Nucleus accumbens (tissue), 56 donors: ENCODE results near the gene FOXK1.
"Not testable (repeated sequence)": the region's sequence is repeated elsewhere in the genome, so short reads cannot be mapped to it uniquely, and the experiment has no call there.

ENCODE experiments used
- DNase-seq, 56 donors: peaks; one replicate each; lab custom pipeline; 2025; lab: John Stamatoyannopoulos, UW

The FOXK1 gene

DNA sequence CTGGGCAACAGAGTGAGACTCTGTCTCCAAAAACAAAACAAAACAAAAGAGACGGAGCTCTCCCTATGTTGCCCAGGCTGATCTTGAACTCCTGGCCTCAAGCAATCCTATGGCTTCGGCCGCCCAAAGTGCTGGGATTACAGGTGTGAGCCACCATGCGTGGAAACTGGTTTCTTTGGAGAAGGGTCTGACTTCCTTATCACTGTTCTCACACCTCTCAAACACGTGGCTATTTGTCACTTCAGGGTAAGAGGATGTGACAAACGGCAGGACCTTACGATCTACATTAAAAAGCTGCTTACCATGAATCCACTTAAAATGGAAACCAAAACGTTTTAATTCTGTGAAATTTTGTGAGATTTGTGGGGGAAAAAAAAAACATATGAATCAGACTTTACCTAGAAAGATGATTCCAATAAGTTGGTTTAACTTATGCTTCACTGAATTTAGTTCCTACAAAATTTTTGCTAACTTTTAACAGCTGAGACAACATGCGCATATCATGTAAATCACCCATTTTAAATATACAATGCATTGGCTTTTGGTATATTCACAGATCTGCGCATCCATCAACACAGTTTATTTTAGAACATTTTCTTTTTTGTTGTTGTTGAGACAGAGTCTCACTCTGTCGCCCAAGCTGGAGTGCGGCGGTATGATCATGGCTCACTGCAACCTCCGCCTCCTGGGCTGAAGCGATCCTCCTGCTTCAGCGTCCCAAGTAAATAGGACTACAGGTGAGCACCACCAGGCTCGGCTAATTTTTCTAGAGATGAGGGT, 18.7 kb upstream of the FOXK1 start:
- DNase-seq, result no peak

GRCh38 chr7:4665661-4666060, 16.4 kb upstream of the FOXK1 start:
- DNase-seq, result no peak

GRCh38 chr7:4667776-4668509, 14.2 kb upstream of the FOXK1 start:
- DNase-seq, result no peak

DNA sequence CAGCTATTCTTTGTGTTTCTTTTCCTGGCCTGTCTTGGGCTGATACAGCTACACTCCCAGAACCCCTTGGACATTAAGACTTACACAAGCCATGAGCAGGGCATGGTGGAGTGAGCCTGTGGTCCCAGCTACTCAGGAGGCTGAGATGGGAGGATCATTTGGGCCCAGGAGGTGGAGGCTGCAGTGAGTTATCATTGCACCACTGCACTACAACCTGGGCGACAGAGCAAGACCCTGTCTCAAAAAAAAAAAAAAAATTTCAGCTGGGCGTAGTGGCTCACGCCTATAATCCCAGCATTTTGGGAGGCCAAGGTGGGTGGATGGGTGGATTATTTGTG, 13.6 kb upstream of the FOXK1 start:
- DNase-seq, result no peak

DNA sequence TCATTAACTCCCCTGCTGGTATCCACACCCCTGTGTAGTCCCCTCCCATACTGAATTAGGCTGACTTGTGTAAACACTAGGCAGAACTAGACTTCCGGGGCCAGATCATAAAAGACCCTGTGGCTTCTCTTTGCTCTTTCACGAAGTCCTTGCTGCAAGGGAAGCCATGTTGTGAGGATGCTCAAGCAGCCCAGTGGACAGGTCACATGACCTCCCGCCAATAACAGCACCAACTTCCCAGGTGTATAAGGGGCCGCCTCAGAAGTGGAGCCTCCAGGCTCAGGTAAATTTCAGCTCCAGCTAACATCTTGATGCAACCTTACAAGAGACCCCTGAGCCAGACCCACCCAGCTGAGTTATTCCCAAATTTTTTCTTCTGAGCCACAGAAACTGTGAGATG, 11.3 kb upstream of the FOXK1 start:
- no peak for DNase-seq

DNA sequence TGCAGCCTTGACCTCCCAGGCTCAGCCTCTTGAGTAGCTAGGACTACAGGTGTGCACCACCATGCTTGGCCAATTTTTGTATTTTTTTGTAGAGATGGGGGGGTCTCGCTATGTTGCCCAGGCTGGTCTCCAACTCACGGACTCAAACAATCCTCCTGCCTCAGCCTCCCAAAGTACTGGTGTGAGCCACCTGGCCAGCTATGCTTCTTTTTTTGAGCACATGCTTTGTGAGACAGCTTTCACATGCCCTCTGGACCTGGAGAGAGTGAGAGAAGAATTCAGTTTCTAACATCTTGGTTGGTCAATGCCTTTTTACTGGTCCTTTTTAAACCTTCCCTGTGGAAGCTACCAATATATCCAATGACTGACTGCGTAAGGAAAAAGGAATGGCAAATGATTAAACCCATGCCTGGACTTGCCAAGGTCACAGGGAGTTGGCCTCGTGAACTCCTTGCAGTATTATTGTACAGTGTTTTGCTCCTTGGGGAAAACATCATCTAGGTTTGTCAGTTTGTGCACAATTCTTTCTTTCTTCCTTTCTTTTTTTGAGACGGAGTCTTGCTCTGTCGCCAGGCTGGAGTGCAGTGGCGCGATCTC, 6.2 kb upstream of the FOXK1 start:
- no peak for DNase-seq

DNA sequence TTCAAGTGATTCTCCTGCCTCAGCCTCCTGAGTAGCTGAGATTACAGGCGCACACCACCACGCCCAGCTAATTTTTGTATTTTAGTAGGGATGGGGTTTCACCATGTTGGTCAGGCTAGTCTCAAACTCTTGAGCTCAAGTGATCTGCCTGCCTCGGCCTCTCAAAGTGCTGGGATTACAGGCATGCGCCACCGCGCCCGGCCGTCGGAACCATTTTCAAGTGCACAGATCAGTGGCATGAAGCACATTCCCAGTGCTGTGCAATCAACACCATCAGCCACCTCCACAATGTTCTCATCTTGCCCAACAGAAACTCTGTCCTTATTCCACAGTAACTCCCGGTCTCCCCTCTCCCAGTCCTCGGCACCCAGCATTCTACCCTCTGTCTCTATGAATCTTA, 4.6 kb upstream of the FOXK1 start:
- DNase-seq, result not testable (repeated sequence)

- DNase-seq, result peak in 1 of 56 donors; percentile 24
Measured at GRCh38 chr7:4681218-4681851, 760 bp upstream of the FOXK1 start.

DNA sequence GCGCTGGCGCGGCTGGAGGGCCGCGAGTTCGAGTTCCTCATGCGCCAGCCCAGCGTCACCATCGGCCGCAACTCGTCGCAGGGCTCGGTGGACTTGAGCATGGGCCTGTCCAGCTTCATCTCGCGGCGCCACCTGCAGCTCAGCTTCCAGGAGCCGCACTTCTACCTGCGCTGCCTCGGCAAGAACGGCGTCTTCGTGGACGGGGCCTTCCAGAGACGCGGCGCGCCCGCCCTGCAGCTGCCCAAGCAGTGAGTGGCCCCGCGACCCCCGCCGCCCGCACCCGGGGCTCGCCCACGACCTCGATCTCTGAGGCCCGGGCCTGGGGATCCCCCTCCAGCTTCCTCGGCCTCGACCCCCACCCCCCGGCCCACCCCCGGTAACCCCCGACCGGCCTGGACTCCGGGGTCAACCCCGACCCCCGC, 537 bp downstream of the FOXK1 start:
- DNase-seq, result peak in 15 of 56 donors; percentile 10 to 41 (median 25)

- peak in 6 of 56 donors; percentile 10 to 36 (median 20) for DNase-seq
Measured at GRCh38 chr7:4683043-4683883, 1.2 kb downstream of the FOXK1 start.

DNA sequence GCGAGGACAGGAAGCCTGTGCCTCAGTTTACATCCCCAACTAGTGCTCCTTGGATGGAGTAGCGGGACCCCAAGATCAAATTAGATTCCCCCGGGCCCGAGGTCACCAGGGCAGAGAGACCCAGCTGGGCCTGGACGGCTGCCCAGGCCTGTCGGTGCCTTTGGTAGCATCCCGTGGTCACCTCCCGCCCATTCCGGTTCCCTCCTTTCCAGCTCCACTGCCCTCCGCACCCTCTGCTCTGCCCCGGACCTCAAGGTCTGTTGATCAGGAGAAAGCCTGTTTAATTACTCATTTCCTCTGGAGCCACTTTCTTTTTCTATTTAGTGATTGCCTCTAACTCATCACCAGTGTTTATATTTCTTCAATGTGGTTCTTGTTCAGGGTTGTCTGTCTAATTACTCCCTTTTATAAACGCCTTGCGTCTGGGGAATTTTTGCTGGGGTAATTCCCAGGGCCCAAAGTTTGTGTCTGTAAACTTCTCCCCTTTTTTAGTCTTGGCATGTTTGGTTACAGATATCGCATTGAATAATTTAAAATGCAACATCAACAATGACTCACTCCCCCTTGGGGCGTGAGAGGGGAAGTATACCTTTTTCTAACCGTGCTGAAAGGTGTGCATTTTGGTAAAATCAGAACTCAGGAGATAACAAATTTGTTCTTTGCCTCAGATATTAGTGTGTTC, 1.9 kb downstream of the FOXK1 start:
- DNase-seq, result peak in 27 of 56 donors; percentile 14 to 66 (median 29)

DNA sequence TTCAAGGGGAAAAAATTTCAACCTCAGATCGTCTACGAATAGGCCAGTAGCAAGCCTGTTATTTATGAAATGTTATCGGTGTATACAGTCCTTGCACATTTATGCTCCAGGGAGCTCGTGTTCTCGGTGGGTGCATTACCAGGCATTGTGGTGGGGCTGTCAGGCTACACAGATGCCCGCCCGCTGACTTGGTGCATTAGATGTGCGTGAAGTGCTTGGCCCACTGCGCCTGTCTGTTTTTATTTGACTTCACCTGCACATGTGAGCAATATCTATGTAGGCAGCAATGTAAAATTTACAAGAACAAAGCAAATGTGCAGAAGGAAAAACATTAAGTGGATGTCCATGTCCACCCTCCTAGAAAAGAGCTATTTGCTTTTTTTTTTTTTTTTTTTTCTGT, 2.8 kb downstream of the FOXK1 start:
- no peak for DNase-seq

DNA sequence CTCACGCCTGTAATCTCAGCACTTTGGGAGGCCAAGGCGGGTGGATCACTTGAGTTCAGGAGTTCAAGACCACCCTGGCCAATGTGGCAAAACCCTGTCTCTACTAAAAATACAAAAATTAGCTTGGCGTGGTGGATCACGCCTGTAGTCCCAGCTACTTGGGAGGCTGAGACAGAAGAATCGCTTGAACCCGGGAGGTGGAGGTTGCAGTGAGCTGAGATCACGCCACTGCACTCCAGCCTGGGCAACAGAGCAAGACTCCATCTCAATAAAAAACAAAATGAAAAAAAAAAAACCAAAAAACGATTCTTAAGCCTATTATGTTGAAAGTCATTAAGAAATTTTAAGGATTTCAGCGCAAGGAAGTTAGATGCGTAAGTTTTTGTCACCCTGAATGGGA, 3.6 kb downstream of the FOXK1 start:
- DNase-seq, result not testable (repeated sequence)

DNA sequence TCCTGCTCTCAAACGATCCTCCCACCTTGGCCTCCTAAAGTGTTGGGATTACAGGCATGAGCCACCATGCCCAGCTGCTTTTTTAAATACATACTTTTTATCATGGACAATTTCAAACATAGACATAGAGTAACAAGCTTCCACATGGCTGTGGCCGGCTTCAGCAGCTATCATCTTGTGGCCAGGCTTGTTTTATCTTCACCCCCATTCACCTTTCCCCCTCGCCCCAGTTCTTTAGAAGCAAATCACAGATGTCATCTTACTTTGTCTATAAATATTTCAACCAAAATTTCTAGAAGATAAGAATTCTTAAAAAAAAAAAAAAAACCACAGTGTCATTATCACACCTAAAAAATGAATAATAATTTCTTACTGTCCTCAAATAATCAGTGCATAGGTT, 5.9 kb downstream of the FOXK1 start:
- DNase-seq, result no peak

- no peak for DNase-seq
Measured at GRCh38 chr7:4689151-4689550, 7.1 kb downstream of the FOXK1 start.

DNA sequence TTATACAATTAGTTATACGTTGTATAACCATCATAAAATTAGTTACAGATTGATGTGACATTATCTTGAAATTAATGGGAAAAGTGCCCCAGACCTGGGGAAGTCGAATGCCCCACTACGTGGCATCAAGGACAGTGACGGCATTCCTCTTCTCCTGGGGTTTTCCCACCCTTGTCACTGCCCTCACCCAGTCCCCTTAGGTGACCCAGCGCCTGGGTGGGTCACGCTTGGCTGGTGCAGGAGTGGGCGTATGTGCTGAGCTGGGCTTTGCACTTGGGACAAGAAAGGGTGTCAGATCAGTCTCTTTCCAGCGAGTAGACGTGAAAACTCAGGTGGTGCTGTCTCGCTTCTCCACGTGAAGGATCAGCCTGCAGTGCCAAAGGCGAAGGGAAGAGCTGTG, 7.6 kb downstream of the FOXK1 start:
- DNase-seq, result no peak

DNA sequence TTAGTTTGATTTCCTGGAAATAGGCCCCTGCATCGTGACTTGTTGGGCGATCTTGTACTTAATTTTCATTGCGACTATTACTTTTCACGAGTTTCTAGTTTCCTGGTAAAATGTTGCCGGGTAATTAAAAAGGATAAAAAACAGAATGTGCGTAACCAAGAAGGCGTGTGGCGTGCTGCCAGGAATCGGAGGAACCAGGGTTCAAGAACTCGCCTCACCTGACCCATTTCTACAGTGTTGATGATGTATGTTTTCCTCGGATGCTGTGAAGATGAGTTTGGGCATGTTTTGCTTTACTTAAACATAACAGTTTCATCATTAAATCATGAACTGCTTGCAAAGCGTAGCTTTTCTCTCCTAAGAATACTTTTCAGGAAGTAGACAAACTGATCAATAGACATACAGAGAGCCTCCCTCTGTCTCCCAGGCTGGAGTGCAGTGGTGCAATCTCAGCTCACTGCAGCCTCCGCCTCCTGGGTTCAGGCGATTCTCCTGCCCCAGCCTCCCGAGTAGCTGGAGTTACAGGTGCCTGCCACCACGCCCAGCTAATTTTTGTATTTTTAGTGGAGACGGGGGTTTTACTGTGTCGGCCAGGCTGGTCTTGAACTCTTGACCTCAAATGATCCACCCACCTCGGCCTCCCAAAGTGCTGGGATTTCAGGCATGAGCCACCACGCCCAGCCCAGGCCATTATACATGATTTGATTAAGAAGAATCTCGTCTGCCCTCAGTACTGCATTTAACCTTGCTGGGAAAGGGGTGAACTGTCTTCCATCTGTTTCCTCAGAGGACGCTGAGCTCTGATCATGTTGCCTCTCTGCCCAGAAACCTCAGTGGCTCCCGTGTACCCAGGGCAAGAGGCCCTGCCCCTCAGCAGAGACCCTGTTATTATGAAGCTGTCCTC, 9.1 kb downstream of the FOXK1 start:
- DNase-seq, result peak in 4 of 56 donors; percentile 8 to 52 (median 22)

GRCh38 chr7:4692055-4692454, 10.0 kb downstream of the FOXK1 start:
- no peak for DNase-seq

DNA sequence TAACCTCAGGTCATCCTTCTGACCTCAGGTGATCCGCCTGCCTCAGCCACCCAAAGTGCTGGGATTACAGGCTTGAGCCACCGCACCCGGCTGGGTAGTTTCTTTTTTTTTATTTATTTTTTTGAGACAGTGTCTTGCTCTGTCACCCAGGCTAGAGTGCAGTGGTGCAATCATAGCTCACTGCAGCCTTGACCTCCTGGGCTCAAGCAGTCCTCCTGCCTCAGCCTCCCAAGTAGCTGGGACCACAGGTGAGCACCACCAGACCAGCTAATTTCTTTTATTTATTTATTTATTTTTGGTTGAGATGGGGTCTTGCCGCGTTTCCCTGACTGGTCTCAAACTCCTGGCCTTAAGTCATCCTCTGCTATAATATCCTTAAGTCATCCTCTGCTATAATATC, 10.5 kb downstream of the FOXK1 start:
- DNase-seq, result not testable (repeated sequence)
